PC-9 (cell line): Measurements from ENCODE around the gene PFKFB3. TPM values are rescaled to one million over a fixed set of nuclear protein-coding genes. Genes with fewer than 3 reads are reported as not detected.

Source experiments
- BruUV-seq: library from RNA; stranded (reverse); fragments of 400-500 nt; replicated peaks from 2 replicates; lab custom pipeline; 2021; lab: Mats Ljungman, UMichigan
- CTCF ChIA-PET: fragments of 300-600 bp; sonication (Branson Sonifier 250); formaldehyde crosslinking; loops from one replicate; lab custom pipeline; 2022; ENCODE audit warnings: antibody characterized with exemption; lab: Charles Lee
- POLR2A ChIA-PET: fragments of 300-600 bp; sonication (Branson Sonifier 250); formaldehyde crosslinking; loops from one replicate; lab custom pipeline; 2022; ENCODE audit warnings: antibody characterized with exemption; ENCODE audit not compliant: unreplicated experiment; lab: Charles Lee
- DNase-seq, 2 experiments: peaks; one replicate each; pipeline versions ENCODE4 v3.0.0 to v3.0.0-alpha.2; 2015 to 2022; ENCODE audit warnings: mixed read lengths in 1 of 2
- H2AFZ ChIP-seq: fragments of 200-600 bp; sonication (generic); 2 replicates; pipeline ENCODE4 v1.8.1; 2017; ENCODE audit warnings: antibody characterized with exemption
- H3F3A ChIP-seq: fragments of 200-600 bp; sonication (generic); 2 replicates; pipeline ENCODE4 v1.8.1; 2017; ENCODE audit warnings: antibody characterized with exemption, mild to moderate bottlenecking, low read depth; ENCODE audit not compliant: insufficient read depth
- H3K27ac ChIP-seq: fragments of 200-600 bp; sonication (generic); 2 replicates; pipeline ENCODE4 v1.6.1; 2016; ENCODE audit warnings: mixed run types
- H3K27me3 ChIP-seq: fragments of 200-600 bp; sonication (generic); 2 replicates; pipeline ENCODE4 v1.6.1; 2016; ENCODE audit warnings: low read depth, mixed run types; ENCODE audit not compliant: insufficient read depth
- H3K36me3 ChIP-seq: fragments of 200-600 bp; sonication (generic); 2 replicates; pipeline ENCODE4 v1.6.1; 2016; ENCODE audit warnings: low read depth, mixed run types
- H3K4me1 ChIP-seq: fragments of 200-600 bp; sonication (generic); replicated peaks from 2 replicates; pipeline ENCODE4 v1.6.1; 2016; ENCODE audit warnings: mixed run types; ENCODE audit not compliant: insufficient read depth
- H3K4me2 ChIP-seq: fragments of 200-600 bp; sonication (generic); 2 replicates; pipeline ENCODE4 v1.6.1; 2017; ENCODE audit warnings: mixed run types
- H3K4me3 ChIP-seq: fragments of 200-600 bp; sonication (generic); 2 replicates; pipeline ENCODE4 v1.6.1; 2016; ENCODE audit warnings: mixed run types
- H3K79me2 ChIP-seq: fragments of 200-600 bp; sonication (generic); 2 replicates; pipeline ENCODE4 v1.6.1; 2017; ENCODE audit warnings: low read depth, mixed run types
- H3K9me2 ChIP-seq: fragments of 200-600 bp; sonication (generic); 2 replicates; pipeline ENCODE4 v1.8.1; 2017; ENCODE audit warnings: mild to moderate bottlenecking; ENCODE audit not compliant: insufficient read depth
- H3K9me3 ChIP-seq: fragments of 200-600 bp; sonication (generic); 2 replicates; pipeline ENCODE4 v1.8.1; 2016; ENCODE audit warnings: low read depth; ENCODE audit not compliant: insufficient read depth
- H4K20me1 ChIP-seq: fragments of 200-600 bp; sonication (generic); 2 replicates; pipeline ENCODE4 v1.8.1; 2017; ENCODE audit not compliant: insufficient read depth
- EZH2 ChIP-seq: fragments of 200-600 bp; sonication (generic); IDR thresholded peaks from 2 replicates; pipeline ENCODE4 v1.8.0; 2017; ENCODE audit warnings: antibody characterized with exemption, low read depth
- intact Hi-C: fragments of 100-400 bp; cut with micrococcal nuclease; formaldehyde crosslinking; loops from one replicate; pipeline ENCODE4 v1.10.0; 2022; ENCODE audit not compliant: unreplicated experiment
- total RNA-seq: library from RNA; stranded (reverse); gene quantifications from 2 replicates; pipeline ENCODE4 v1.2.3, GENCODE V29; 2021
- TF ChIP-seq, protein P1 (sequence below): fragments of 200-600 bp; sonication (generic); conservative IDR thresholded peaks from 2 replicates; pipeline ENCODE4 v1.6.1; 2017; ENCODE audit warnings: mixed run types, antibody characterized with exemption, mild to moderate bottlenecking, moderate library complexity

The PFKFB3 gene
- total RNA-seq, 1 experiment from 2014 or later = 37.8 TPM

DNA sequence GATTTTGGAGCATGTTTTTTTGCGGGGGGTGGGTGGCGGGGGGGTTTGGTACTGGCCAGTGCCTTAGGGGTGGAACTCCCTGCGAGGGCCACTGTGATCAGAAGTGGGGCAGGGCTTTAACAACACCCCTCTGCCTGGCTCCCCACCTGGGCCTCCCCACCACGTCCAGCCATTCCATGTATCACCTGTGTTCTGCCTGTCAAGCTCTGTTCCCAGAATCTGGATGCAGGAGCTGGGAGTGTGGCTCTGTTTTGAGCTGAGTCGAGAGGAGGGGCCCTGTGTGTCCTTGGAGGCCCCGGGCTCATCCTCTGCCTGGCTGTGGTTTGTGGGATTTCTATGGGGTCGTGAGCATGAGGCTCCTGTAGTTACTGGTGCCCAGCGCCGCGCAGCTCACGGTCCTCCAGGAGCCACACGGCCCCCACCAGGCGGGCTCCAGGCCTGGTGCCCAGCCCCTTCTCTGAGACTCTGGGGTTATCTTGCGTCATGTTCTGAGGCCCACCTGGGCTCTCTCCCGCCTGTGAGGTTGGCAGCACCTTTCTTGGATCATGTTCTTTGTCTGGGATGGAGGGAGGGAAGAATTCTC is 29.6 kb downstream of the PFKFB3 start:
- H3K9me3 ChIP-seq = no peaks in the 10 kb centered on the region
- H3K27me3 ChIP-seq = no peaks in the 10 kb centered on the region
- H3K36me3 ChIP-seq = no peaks in the 10 kb centered on the region
- no peaks in the 10 kb centered on the region for H4K20me1 ChIP-seq
- intact Hi-C loops = no loop called here
- ChIA-PET POLR2A (no interaction called here), CTCF (no interaction called here)
- H2AFZ ChIP-seq = no peak overlapping the region
- H3K4me1 ChIP-seq = no peaks in the 10 kb centered on the region
- H3K4me3 ChIP-seq = no peak overlapping the region
- TF ChIP-seq EZH2 = no peak
- TF ChIP-seq, protein P1, sequence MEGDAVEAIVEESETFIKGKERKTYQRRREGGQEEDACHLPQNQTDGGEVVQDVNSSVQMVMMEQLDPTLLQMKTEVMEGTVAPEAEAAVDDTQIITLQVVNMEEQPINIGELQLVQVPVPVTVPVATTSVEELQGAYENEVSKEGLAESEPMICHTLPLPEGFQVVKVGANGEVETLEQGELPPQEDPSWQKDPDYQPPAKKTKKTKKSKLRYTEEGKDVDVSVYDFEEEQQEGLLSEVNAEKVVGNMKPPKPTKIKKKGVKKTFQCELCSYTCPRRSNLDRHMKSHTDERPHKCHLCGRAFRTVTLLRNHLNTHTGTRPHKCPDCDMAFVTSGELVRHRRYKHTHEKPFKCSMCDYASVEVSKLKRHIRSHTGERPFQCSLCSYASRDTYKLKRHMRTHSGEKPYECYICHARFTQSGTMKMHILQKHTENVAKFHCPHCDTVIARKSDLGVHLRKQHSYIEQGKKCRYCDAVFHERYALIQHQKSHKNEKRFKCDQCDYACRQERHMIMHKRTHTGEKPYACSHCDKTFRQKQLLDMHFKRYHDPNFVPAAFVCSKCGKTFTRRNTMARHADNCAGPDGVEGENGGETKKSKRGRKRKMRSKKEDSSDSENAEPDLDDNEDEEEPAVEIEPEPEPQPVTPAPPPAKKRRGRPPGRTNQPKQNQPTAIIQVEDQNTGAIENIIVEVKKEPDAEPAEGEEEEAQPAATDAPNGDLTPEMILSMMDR = no peak
- no peak overlapping the region for H3K4me2 ChIP-seq
- H3K79me2 ChIP-seq = no peaks in the 10 kb centered on the region
- H3K9me2 ChIP-seq = no peaks in the 10 kb centered on the region
- H3K27ac ChIP-seq = no peak overlapping the region
- H3F3A ChIP-seq = no peaks in the 10 kb centered on the region
- no peak for DNase-seq
- BruUV-seq = no TSS peak

- DNase-seq = no peak
- H4K20me1 ChIP-seq = no peaks in the 10 kb centered on the region
- no peaks in the 10 kb centered on the region for H3K4me1 ChIP-seq
- no peaks in the 10 kb centered on the region for H3K9me2 ChIP-seq
- no peak overlapping the region for H3K27ac ChIP-seq
- no peaks in the 10 kb centered on the region for H3K9me3 ChIP-seq
- H2AFZ ChIP-seq = no peak overlapping the region
- no peaks in the 10 kb centered on the region for H3F3A ChIP-seq
- no peak overlapping the region for H3K4me3 ChIP-seq
- intact Hi-C loops = no loop called here
- CTCF ChIA-PET = interaction anchor here (0.5 kb wide), 1 partner anchor 62 kb away, joined by 4 read pairs; no protein-coding TSS in a partner anchor
- POLR2A ChIA-PET = no interaction called here
- no peak overlapping the region for H3K4me2 ChIP-seq
- H3K79me2 ChIP-seq = no peaks in the 10 kb centered on the region
- H3K27me3 ChIP-seq = no peaks in the 10 kb centered on the region
- no TSS peak for BruUV-seq
- TF ChIP-seq EZH2 = no peak
- TF ChIP-seq, protein P1 = no peak
- no peaks in the 10 kb centered on the region for H3K36me3 ChIP-seq
These were observed 30.4 kb downstream of the PFKFB3 start for GRCh38 chr10:6232846-6233724.

DNA sequence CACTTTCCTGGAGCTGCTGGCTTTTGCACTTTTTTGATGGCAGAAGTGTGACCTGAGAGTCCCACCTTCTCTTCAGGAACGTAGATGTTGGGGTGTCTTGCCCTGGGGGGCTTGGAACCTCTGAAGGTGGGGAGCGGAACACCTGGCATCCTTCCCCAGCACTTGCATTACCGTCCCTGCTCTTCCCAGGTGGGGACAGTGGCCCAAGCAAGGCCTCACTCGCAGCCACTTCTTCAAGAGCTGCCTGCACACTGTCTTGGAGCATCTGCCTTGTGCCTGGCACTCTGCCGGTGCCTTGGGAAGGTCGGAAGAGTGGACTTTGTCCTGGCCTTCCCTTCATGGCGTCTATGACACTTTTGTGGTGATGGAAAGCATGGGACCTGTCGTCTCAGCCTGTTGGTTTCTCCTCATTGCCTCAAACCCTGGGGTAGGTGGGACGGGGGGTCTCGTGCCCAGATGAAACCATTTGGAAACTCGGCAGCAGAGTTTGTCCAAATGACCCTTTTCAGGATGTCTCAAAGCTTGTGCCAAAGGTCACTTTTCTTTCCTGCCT is 31.1 kb downstream of the PFKFB3 start:
- Histone ChIP-seq H3K4me1 (peaks cover 2% of the 10 kb centered on the region), H3K9me2 (no peaks in the 10 kb centered on the region), H3K79me2 (no peaks in the 10 kb centered on the region), H4K20me1 (no peaks in the 10 kb centered on the region), H3K27ac (no peak overlapping the region), H2AFZ (no peak overlapping the region), H3K4me2 (no peak overlapping the region), H3K4me3 (no peak overlapping the region), H3F3A (peaks cover 6% of the 10 kb centered on the region), H3K36me3 (no peaks in the 10 kb centered on the region), H3K9me3 (no peaks in the 10 kb centered on the region), H3K27me3 (no peaks in the 10 kb centered on the region)
- ChIA-PET POLR2A (no interaction called here), CTCF (interaction anchor here (0.5 to 0.6 kb wide), 2 partner anchors 62 to 389 kb away, joined by 3 to 4 read pairs; no protein-coding TSS in a partner anchor)
- no peak for DNase-seq
- intact Hi-C loops = no loop called here
- BruUV-seq = no TSS peak
- TF ChIP-seq, protein P1 = no peak
- no peak for TF ChIP-seq EZH2
